ENCODE measurements around the gene CLEC20A. TPM values are rescaled to one million over a fixed set of nuclear protein-coding genes. Genes with fewer than 3 reads are reported as not detected.

Gene CLEC20A
- total RNA-seq, 1 donor from 2014 or later, result not detected

GRCh38 chr1:178491721-178492120 is 5.0 kb downstream of the CLEC20A start:
- Mint-ChIP-seq H3K4me1 (ENCODE audit: unreplicated experiment) (no peaks in the 10 kb centered on the region), H3K27me3 (ENCODE audit: unreplicated experiment) (no peaks in the 10 kb centered on the region), H3K4me3 (ENCODE audit: unreplicated experiment) (no peak overlapping the region), H3K36me3 (ENCODE audit: unreplicated experiment) (no peaks in the 10 kb centered on the region), H3K27ac (ENCODE audit: unreplicated experiment) (no peak overlapping the region), H3K9me3 (ENCODE audit: unreplicated experiment) (no peaks in the 10 kb centered on the region)
- no peak for DNase-seq (ENCODE audit: extremely low spot score, unreplicated experiment)
- no peak for TF ChIP-seq CTCF (IDR thresholded peaks at IDR 0.05)

GRCh38 chr1:178490967-178491366 is 5.8 kb downstream of the CLEC20A start:
- no peaks in the 10 kb centered on the region for H3K36me3 Mint-ChIP-seq (ENCODE audit: unreplicated experiment)
- H3K9me3 Mint-ChIP-seq (ENCODE audit: unreplicated experiment), result no peaks in the 10 kb centered on the region
- no peak for TF ChIP-seq CTCF (IDR thresholded peaks at IDR 0.05)
- DNase-seq (ENCODE audit: extremely low spot score, unreplicated experiment), result no peak
- H3K4me1 Mint-ChIP-seq (ENCODE audit: unreplicated experiment), result no peaks in the 10 kb centered on the region
- H3K27me3 Mint-ChIP-seq (ENCODE audit: unreplicated experiment), result no peaks in the 10 kb centered on the region
- H3K27ac Mint-ChIP-seq (ENCODE audit: unreplicated experiment), result no peak overlapping the region
- no peak overlapping the region for H3K4me3 Mint-ChIP-seq (ENCODE audit: unreplicated experiment)

GRCh38 chr1:178490136-178490535 is 6.6 kb downstream of the CLEC20A start:
- Mint-ChIP-seq H3K9me3 (ENCODE audit: unreplicated experiment) (no peaks in the 10 kb centered on the region), H3K36me3 (ENCODE audit: unreplicated experiment) (no peaks in the 10 kb centered on the region), H3K27me3 (ENCODE audit: unreplicated experiment) (no peaks in the 10 kb centered on the region), H3K27ac (ENCODE audit: unreplicated experiment) (no peak overlapping the region), H3K4me1 (ENCODE audit: unreplicated experiment) (no peaks in the 10 kb centered on the region), H3K4me3 (ENCODE audit: unreplicated experiment) (no peak overlapping the region)
- DNase-seq (ENCODE audit: extremely low spot score, unreplicated experiment), result no peak
- TF ChIP-seq CTCF (IDR thresholded peaks at IDR 0.05), result no peak

GRCh38 chr1:178489399-178489798 is 7.4 kb downstream of the CLEC20A start:
- no peaks in the 10 kb centered on the region for H3K36me3 Mint-ChIP-seq (ENCODE audit: unreplicated experiment)
- no peak for TF ChIP-seq CTCF (IDR thresholded peaks at IDR 0.05)
- no peak overlapping the region for H3K4me3 Mint-ChIP-seq (ENCODE audit: unreplicated experiment)
- H3K27me3 Mint-ChIP-seq (ENCODE audit: unreplicated experiment), result no peaks in the 10 kb centered on the region
- H3K4me1 Mint-ChIP-seq (ENCODE audit: unreplicated experiment), result no peaks in the 10 kb centered on the region
- DNase-seq (ENCODE audit: extremely low spot score, unreplicated experiment), result no peak
- no peaks in the 10 kb centered on the region for H3K9me3 Mint-ChIP-seq (ENCODE audit: unreplicated experiment)
- H3K27ac Mint-ChIP-seq (ENCODE audit: unreplicated experiment), result no peak overlapping the region

- no peak for TF ChIP-seq CTCF (IDR thresholded peaks at IDR 0.05)
- Mint-ChIP-seq H3K4me1 (ENCODE audit: unreplicated experiment) (no peaks in the 10 kb centered on the region), H3K27ac (ENCODE audit: unreplicated experiment) (no peak overlapping the region), H3K27me3 (ENCODE audit: unreplicated experiment) (no peaks in the 10 kb centered on the region), H3K9me3 (ENCODE audit: unreplicated experiment) (no peaks in the 10 kb centered on the region), H3K36me3 (ENCODE audit: unreplicated experiment) (peaks cover 2% of the 10 kb centered on the region), H3K4me3 (ENCODE audit: unreplicated experiment) (no peak overlapping the region)
- DNase-seq (ENCODE audit: extremely low spot score, unreplicated experiment), result no peak
Observed at GRCh38 chr1:178488393-178488792, 8.4 kb downstream of the CLEC20A start.
